Measurements from ENCODE around the gene ADPRHL1. TPM values are rescaled to one million over a fixed set of nuclear protein-coding genes. Genes with fewer than 3 reads are reported as not detected.

The ADPRHL1 gene
- polyA plus RNA-seq, 1 donor (not counting 4 experiments of a cell fraction or from before 2014, with no cell fraction given) = 1.2 TPM

DNA sequence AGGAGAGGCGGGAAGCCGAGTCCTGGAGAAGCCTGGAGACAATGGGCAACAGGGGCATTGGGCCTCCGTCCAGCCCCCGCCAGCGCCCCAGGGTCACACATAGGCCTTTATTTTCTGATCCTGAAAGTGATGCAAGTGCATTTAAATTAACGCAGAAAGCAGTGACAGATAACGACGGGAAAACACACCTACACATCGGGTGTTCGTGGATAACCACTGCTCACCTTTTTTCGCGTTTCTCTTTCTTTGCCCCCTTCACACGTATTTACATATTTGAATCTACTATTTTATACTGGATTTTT lies 59.0 kb downstream of the ADPRHL1 start:
- H3K27ac ChIP-seq (ENCODE audit: control insufficient read depth, insufficient read depth, low read length) = no peak overlapping the region

DNA sequence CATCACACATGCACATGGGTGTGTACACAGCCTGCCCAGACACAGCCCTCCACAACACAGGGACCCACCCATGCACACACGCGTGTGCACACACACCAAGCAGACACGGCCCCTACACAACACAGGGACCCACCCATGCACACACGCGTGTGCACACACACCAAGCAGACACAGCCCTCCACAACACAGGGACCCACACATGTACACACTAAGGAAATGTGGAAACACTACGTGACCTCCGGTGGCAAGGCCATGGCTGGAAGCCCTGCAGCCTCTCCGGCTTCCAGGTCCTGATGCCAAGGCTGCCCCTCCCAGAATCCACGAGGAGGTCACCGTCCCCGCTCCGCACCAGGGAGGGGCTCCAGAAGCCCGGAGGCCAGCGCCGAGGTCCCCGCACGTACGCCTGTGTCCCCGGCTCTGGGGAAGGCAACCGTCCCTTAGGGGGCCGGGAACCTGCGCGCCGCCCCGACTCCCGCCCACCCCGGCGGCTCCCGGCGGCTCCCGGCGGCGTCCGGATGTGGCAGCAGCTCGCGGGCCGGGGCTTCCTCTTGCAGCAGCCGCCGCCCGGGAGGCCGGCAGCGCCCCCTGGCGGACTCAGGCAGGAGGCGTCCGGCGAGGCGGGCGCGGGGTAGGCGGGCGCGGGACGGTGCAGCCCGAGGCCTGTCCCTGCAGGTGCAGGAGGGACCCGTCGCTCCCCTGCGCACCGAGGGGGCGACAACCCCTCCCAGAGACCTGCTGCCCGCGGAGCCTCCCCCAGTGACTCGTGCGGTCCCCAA lies 59.5 kb downstream of the ADPRHL1 start:
- Histone ChIP-seq H3K4me1 (ENCODE audit: control insufficient read depth, extremely low read depth, insufficient read depth, low read length) (peaks cover 4% of the 10 kb centered on the region), H4K20me1 (ENCODE audit: control insufficient read depth, extremely low read depth, insufficient read depth, low read length) (no peaks in the 10 kb centered on the region), H2AFZ (ENCODE audit: control insufficient read depth, low read length) (peak overlapping the region; percentile 89), H3K27ac (ENCODE audit: control insufficient read depth, insufficient read depth, low read length) (no peak overlapping the region), H3K4me2 (ENCODE audit: control insufficient read depth, extremely low read depth, insufficient read depth, low read depth, low read length) (peak overlapping the region; percentile 82), H3K27me3 (ENCODE audit: control insufficient read depth, extremely low read depth, insufficient read depth, low read length) (no peaks in the 10 kb centered on the region), H3K9me3 (ENCODE audit: control insufficient read depth, low read depth, low read length) (no peaks in the 10 kb centered on the region), H3K36me3 (ENCODE audit: control insufficient read depth in 2 of 2, extremely low read depth in 1 of 2, insufficient read depth in 2 of 2, low read length in 2 of 2) (no peaks in the 10 kb centered on the region), H3K4me3 (ENCODE audit: control insufficient read depth in 2 of 3, extremely low read depth in 1 of 3, insufficient read depth in 2 of 3, low read depth in 1 of 3, low read length in 3 of 3) (peak overlapping the region; percentile 51 to 72 (median 67)), H3K9me1 (ENCODE audit: control insufficient read depth, extremely low read depth, insufficient read depth, low read length) (no peaks in the 10 kb centered on the region), H3K9ac (ENCODE audit: control insufficient read depth, extremely low read depth, insufficient read depth, low read length) (peak overlapping the region; percentile 63), H3K79me2 (ENCODE audit: control insufficient read depth, insufficient read depth, low read length) (no peaks in the 10 kb centered on the region)
- DNase-seq (ENCODE audit: low read depth, low spot score) = no peak
- no peak for FAIRE-seq
- dilution Hi-C loops (cut with MboI; ENCODE audit: extremely low pct_ligation_motif_present, low sequenced_read_pairs) = no loop called here
- TF ChIP-seq, protein P1, sequence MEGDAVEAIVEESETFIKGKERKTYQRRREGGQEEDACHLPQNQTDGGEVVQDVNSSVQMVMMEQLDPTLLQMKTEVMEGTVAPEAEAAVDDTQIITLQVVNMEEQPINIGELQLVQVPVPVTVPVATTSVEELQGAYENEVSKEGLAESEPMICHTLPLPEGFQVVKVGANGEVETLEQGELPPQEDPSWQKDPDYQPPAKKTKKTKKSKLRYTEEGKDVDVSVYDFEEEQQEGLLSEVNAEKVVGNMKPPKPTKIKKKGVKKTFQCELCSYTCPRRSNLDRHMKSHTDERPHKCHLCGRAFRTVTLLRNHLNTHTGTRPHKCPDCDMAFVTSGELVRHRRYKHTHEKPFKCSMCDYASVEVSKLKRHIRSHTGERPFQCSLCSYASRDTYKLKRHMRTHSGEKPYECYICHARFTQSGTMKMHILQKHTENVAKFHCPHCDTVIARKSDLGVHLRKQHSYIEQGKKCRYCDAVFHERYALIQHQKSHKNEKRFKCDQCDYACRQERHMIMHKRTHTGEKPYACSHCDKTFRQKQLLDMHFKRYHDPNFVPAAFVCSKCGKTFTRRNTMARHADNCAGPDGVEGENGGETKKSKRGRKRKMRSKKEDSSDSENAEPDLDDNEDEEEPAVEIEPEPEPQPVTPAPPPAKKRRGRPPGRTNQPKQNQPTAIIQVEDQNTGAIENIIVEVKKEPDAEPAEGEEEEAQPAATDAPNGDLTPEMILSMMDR (optimal IDR thresholded peaks at IDR 0.05 in 1 of 3, IDR thresholded peaks at IDR 0.05 in 1 of 3, conservative IDR thresholded peaks at IDR 0.05 in 1 of 3; ENCODE audit: extremely low read depth in 1 of 3, insufficient read depth in 2 of 3, low read length in 3 of 3) = peak in 2 of 3 experiments; percentile 64 to 78
- no peak for TF ChIP-seq EZH2 (IDR thresholded peaks at IDR 0.05; ENCODE audit: low read length)

More for the DNA sequence above, 59.0 kb downstream of the ADPRHL1 start:
- Histone ChIP-seq H3K4me3 (ENCODE audit: control insufficient read depth in 2 of 3, extremely low read depth in 1 of 3, insufficient read depth in 2 of 3, low read depth in 1 of 3, low read length in 3 of 3) (no peak overlapping the region), H4K20me1 (ENCODE audit: control insufficient read depth, extremely low read depth, insufficient read depth, low read length) (no peaks in the 10 kb centered on the region), H3K4me2 (ENCODE audit: control insufficient read depth, extremely low read depth, insufficient read depth, low read depth, low read length) (peak overlapping the region; percentile 48), H2AFZ (ENCODE audit: control insufficient read depth, low read length) (no peak overlapping the region), H3K9ac (ENCODE audit: control insufficient read depth, extremely low read depth, insufficient read depth, low read length) (no peak overlapping the region), H3K36me3 (ENCODE audit: control insufficient read depth in 2 of 2, extremely low read depth in 1 of 2, insufficient read depth in 2 of 2, low read length in 2 of 2) (no peaks in the 10 kb centered on the region), H3K27me3 (ENCODE audit: control insufficient read depth, extremely low read depth, insufficient read depth, low read length) (no peaks in the 10 kb centered on the region), H3K79me2 (ENCODE audit: control insufficient read depth, insufficient read depth, low read length) (no peaks in the 10 kb centered on the region), H3K9me1 (ENCODE audit: control insufficient read depth, extremely low read depth, insufficient read depth, low read length) (no peaks in the 10 kb centered on the region), H3K9me3 (ENCODE audit: control insufficient read depth, low read depth, low read length) (no peaks in the 10 kb centered on the region), H3K4me1 (ENCODE audit: control insufficient read depth, extremely low read depth, insufficient read depth, low read length) (peaks cover 4% of the 10 kb centered on the region)
- DNase-seq (ENCODE audit: low read depth, low spot score) (no peak), FAIRE-seq (no peak)
- dilution Hi-C loops (cut with MboI; ENCODE audit: extremely low pct_ligation_motif_present, low sequenced_read_pairs) = no loop called here
- TF ChIP-seq EZH2 (IDR thresholded peaks at IDR 0.05; ENCODE audit: low read length) = no peak
- TF ChIP-seq, protein P1 (optimal IDR thresholded peaks at IDR 0.05 in 1 of 3, IDR thresholded peaks at IDR 0.05 in 1 of 3, conservative IDR thresholded peaks at IDR 0.05 in 1 of 3; ENCODE audit: extremely low read depth in 1 of 3, insufficient read depth in 2 of 3, low read length in 3 of 3) = no peak

Measured in keratinocyte (primary cell).